ENCODE data around the gene GID8.

Gene GID8

DNA sequence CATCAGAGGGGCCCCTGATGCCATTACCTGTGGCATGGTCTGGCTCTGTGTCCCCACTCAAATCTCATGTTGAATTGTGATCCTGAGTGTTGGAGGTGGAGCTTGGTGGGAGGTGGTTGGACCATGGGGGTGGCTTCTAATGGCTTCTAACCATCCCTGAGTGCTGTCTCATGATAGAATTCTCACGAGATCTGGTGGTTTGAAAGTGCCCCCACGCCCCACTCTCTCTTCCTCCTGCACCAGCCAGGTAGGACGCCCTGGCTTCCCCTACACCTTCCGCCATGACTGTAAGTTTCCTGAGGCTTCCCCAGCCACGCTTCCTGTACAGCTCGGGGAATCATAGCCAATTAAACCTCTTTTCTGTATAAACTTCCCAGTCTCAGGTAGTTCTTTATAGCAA lies 53.9 kb downstream of the GID8 start:
- Histone ChIP-seq H3K36me3 (ENCODE audit: control insufficient read depth, insufficient read depth, low read length) (no peaks in the 10 kb centered on the region), H3K4me3 (replicated peaks; ENCODE audit: low read depth, low read length) (no peak overlapping the region), H3K27me3 (replicated peaks; ENCODE audit: control insufficient read depth, insufficient read depth, low read length) (no peaks in the 10 kb centered on the region; the same call in none of the 2 replicates)
- no peak for TF ChIP-seq CTCF (IDR thresholded peaks at IDR 0.05; ENCODE audit: insufficient read depth, low read length, poor library complexity, severe bottlenecking)
- DNase-seq (ENCODE audit: extremely low read depth, insufficient read length): no peak

GRCh38 chr20:62993856-62994494 lies 56.0 kb downstream of the GID8 start:
- no peak for DNase-seq (ENCODE audit: extremely low read depth, insufficient read length)
- H3K27me3 ChIP-seq (replicated peaks; ENCODE audit: control insufficient read depth, insufficient read depth, low read length): peaks cover 2% of the 10 kb centered on the region
- no peak overlapping the region for H3K4me3 ChIP-seq (replicated peaks; ENCODE audit: low read depth, low read length)
- H3K36me3 ChIP-seq (ENCODE audit: control insufficient read depth, insufficient read depth, low read length): no peaks in the 10 kb centered on the region
- TF ChIP-seq CTCF (IDR thresholded peaks at IDR 0.05; ENCODE audit: insufficient read depth, low read length, poor library complexity, severe bottlenecking): no peak

DNA sequence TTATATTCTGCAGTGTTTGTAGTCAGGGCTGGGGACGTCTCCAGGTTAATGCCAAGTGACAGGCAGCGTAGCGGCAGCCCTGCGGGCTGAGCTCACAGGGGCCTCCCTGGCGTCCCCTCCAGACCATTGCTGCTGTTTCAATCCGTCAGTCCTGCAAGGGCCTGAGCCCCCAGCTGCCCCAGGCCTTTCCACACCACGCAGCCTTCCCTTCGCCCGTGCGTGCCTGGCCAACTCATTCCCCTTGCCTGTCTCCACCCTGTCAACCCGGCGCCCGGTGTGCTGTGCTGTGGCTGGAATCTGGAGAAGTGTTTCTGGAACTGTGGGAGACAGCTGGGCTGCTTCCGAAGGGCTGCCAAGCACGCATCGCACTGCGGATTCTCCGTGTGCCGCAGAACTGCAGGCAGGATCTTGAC lies 56.9 kb downstream of the GID8 start:
- DNase-seq (ENCODE audit: extremely low read depth, insufficient read length): no peak
- Histone ChIP-seq H3K36me3 (ENCODE audit: control insufficient read depth, insufficient read depth, low read length) (no peaks in the 10 kb centered on the region), H3K27me3 (replicated peaks; ENCODE audit: control insufficient read depth, insufficient read depth, low read length) (peaks cover 5% of the 10 kb centered on the region), H3K4me3 (replicated peaks; ENCODE audit: low read depth, low read length) (no peak overlapping the region)
- TF ChIP-seq CTCF (IDR thresholded peaks at IDR 0.05; ENCODE audit: insufficient read depth, low read length, poor library complexity, severe bottlenecking): no peak

- no peak for DNase-seq (ENCODE audit: extremely low read depth, insufficient read length)
- H3K4me3 ChIP-seq (replicated peaks; ENCODE audit: low read depth, low read length): no peak overlapping the region
- H3K36me3 ChIP-seq (ENCODE audit: control insufficient read depth, insufficient read depth, low read length): no peaks in the 10 kb centered on the region
- H3K27me3 ChIP-seq (replicated peaks; ENCODE audit: control insufficient read depth, insufficient read depth, low read length): peaks cover 5% of the 10 kb centered on the region
- no peak for TF ChIP-seq CTCF (IDR thresholded peaks at IDR 0.05; ENCODE audit: insufficient read depth, low read length, poor library complexity, severe bottlenecking)
These were observed 57.5 kb downstream of the GID8 start for GRCh38 chr20:62995481-62995880.

GRCh38 chr20:62995898-62996595 lies 58.1 kb downstream of the GID8 start:
- peaks cover 5% of the 10 kb centered on the region for H3K27me3 ChIP-seq (replicated peaks; ENCODE audit: control insufficient read depth, insufficient read depth, low read length)
- no peaks in the 10 kb centered on the region for H3K36me3 ChIP-seq (ENCODE audit: control insufficient read depth, insufficient read depth, low read length)
- no peak overlapping the region for H3K4me3 ChIP-seq (replicated peaks; ENCODE audit: low read depth, low read length)
- TF ChIP-seq CTCF (IDR thresholded peaks at IDR 0.05; ENCODE audit: insufficient read depth, low read length, poor library complexity, severe bottlenecking): no peak
- no peak for DNase-seq (ENCODE audit: extremely low read depth, insufficient read length)
